B cell (primary cell): ENCODE data around the gene ZNF493. TPM values are rescaled to one million over a fixed set of nuclear protein-coding genes. Genes with fewer than 3 reads are reported as not detected.

Source experiments
- ATAC-seq: fragments of 200-7000 bp; cut with Tn5 transposase; one replicate; pipeline ENCODE4 v1.10.0; 2021; ENCODE audit warnings: low read depth, mild to moderate bottlenecking, moderate number of reproducible peaks, moderate library complexity
- CTCF ChIA-PET: fragments of 350-600 bp; sonication (Branson Sonifier 250); formaldehyde crosslinking; loops from one replicate; lab custom pipeline; 2021; ENCODE audit warnings: antibody characterized with exemption, inconsistent platforms; lab: Charles Lee
- POLR2A ChIA-PET: fragments of 350-600 bp; sonication (Branson Sonifier 250); formaldehyde crosslinking; loops from one replicate; lab custom pipeline; 2021; ENCODE audit warnings: antibody characterized with exemption; lab: Charles Lee
- DNase-seq: peaks from one replicate; pipeline ENCODE4 v3.0.0; 2013
- H2AFZ ChIP-seq: 2 replicates; pipeline ENCODE4 v1.6.1; 2012; ENCODE audit warnings: mild to moderate bottlenecking, low read depth, low read length; ENCODE audit not compliant: insufficient read depth, poor library complexity, severe bottlenecking
- H3K27ac ChIP-seq, 2 donors: 1 replicate in 1 of 2; 2 replicates in 1 of 2; pipeline ENCODE4 v1.5.1; 2012 to 2013; ENCODE audit warnings: low read length in 2 of 2, mild to moderate bottlenecking in 2 of 2, moderate library complexity in 1 of 2
- H3K27me3 ChIP-seq, 4 experiments: fragments of 200-600 bp in 1 of 4; sonication (generic) in 1 of 4; replicated peaks in 1 of 4; 1 replicate in 2 of 4; 2 replicates in 2 of 4; pipeline versions ENCODE4 v1.6.1 to v1.7.0; 2013 to 2016; ENCODE audit warnings: low read length in 3 of 4, mild to moderate bottlenecking in 2 of 4, mixed read lengths in 1 of 4, moderate library complexity in 1 of 4; ENCODE audit not compliant: insufficient read depth in 4 of 4, control insufficient read depth in 3 of 4; ENCODE audit errors: control extremely low read depth in 1 of 4
- H3K36me3 ChIP-seq, 2 experiments: replicated peaks in 1 of 2; 1 replicate in 1 of 2; 2 replicates in 1 of 2; pipeline versions ENCODE4 v1.6.1 to v1.7.1; 2013; ENCODE audit warnings: low read length in 1 of 2; ENCODE audit not compliant: insufficient read depth in 2 of 2, control insufficient read depth in 1 of 2; ENCODE audit errors: control extremely low read depth in 1 of 2, extremely low read depth in 1 of 2
- H3K4me1 ChIP-seq, 2 donors: fragments of 200-600 bp in 1 of 2; sonication (generic) in 1 of 2; 1 replicate in 1 of 2; 2 replicates in 1 of 2; pipeline versions ENCODE4 v1.5.1 to v1.6.1; 2013 to 2017; ENCODE audit warnings: low read length in 2 of 2; ENCODE audit not compliant: control insufficient read depth in 2 of 2, insufficient read depth in 2 of 2
- H3K4me2 ChIP-seq: replicated peaks from 2 replicates; pipeline ENCODE3; 2012; ENCODE audit warnings: mild to moderate bottlenecking, low read depth, low read length; ENCODE audit not compliant: poor library complexity, severe bottlenecking
- H3K4me3 ChIP-seq, 5 experiments: fragments of 200-600 bp in 1 of 5; sonication (generic) in 1 of 5; 1 replicate in 3 of 5; 2 replicates in 2 of 5; pipeline versions ENCODE4 v1.5.1 to v1.7.0; 2011 to 2016; ENCODE audit warnings: low read length in 4 of 5, mild to moderate bottlenecking in 4 of 5, low read depth in 2 of 5, control low read depth in 1 of 5, moderate library complexity in 1 of 5; ENCODE audit not compliant: insufficient read depth in 1 of 5; ENCODE audit errors: control extremely low read depth in 1 of 5, extremely low read depth in 1 of 5
- H3K79me2 ChIP-seq: fragments of 200-600 bp; sonication (generic); one replicate; pipeline ENCODE4 v1.6.0; 2016; ENCODE audit warnings: low read length; ENCODE audit not compliant: control insufficient read depth, insufficient read depth
- H3K9ac ChIP-seq: fragments of 200-600 bp; sonication (generic); 2 replicates; pipeline ENCODE4 v1.6.1; 2017; ENCODE audit warnings: mild to moderate bottlenecking, low read length, moderate library complexity
- H3K9me3 ChIP-seq, 3 donors: one replicate each; pipeline versions ENCODE4 v1.6.1 to v1.7.1; 2013; ENCODE audit warnings: low read length in 2 of 3; ENCODE audit not compliant: control insufficient read depth in 2 of 3, insufficient read depth in 1 of 3; ENCODE audit errors: control extremely low read depth in 1 of 3
- H4K20me1 ChIP-seq: 2 replicates; pipeline ENCODE4 v1.6.0; 2012; ENCODE audit warnings: mild to moderate bottlenecking, low read length; ENCODE audit not compliant: insufficient read depth, control insufficient read depth, poor library complexity, severe bottlenecking
- H3K27ac Mint-ChIP-seq: one replicate; pipeline ENCODE4 v1.8.0; 2021; ENCODE audit warnings: mixed read lengths
- H3K27me3 Mint-ChIP-seq: one replicate; pipeline ENCODE4 v1.8.0; 2021; ENCODE audit warnings: mixed read lengths
- H3K4me1 Mint-ChIP-seq: one replicate; pipeline ENCODE4 v1.8.0; 2021; ENCODE audit warnings: mixed read lengths
- H3K4me3 Mint-ChIP-seq: one replicate; pipeline ENCODE4 v1.8.0; 2021; ENCODE audit warnings: mixed read lengths
- H3K9me3 Mint-ChIP-seq: one replicate; pipeline ENCODE4 v1.8.0; 2022; ENCODE audit warnings: mixed read lengths; ENCODE audit not compliant: insufficient read depth
- CTCF ChIP-seq: fragments of 200-600 bp; IDR thresholded peaks from one replicate; pipeline ENCODE4 v1.8.0; 2022; ENCODE audit warnings: antibody characterized with exemption, mild to moderate bottlenecking
- EZH2 ChIP-seq: IDR thresholded peaks from 2 replicates; pipeline ENCODE4 v1.6.1; 2012; ENCODE audit warnings: borderline replicate concordance, low read depth, mild to moderate bottlenecking, moderate library complexity, low read length; ENCODE audit not compliant: insufficient read depth, poor library complexity, severe bottlenecking
- WGBS: methylation state at CpG from one replicate; pipeline ENCODE4 v1.1.5; 2013; ENCODE audit warnings: missing lambda C conversion rate; ENCODE audit not compliant: insufficient coverage; 5-methylcytosine and 5-hydroxymethylcytosine counted together
- intact Hi-C: fragments of 100-400 bp; cut with micrococcal nuclease; formaldehyde crosslinking; loops from one replicate; pipeline ENCODE4 v1.10.0; 2022
- polyA plus RNA-seq: library from polyadenylated mRNA; depleted of rRNA; stranded (reverse); fragments of >200 nt; gene quantifications from 2 replicates; pipeline ENCODE4 v1.2.3, GENCODE V29; 2012
- total RNA-seq, 2 donors: library from RNA; stranded (reverse); fragments of 120-200 nt in 1 of 2; gene quantifications; 1 replicate in 1 of 2; 2 replicates in 1 of 2; pipeline versions ENCODE4 v1.2.3 to v1.2.4, GENCODE V29; 2013 to 2022

ZNF493 gene
- total and polyA plus RNA-seq, 2 donors (not counting 1 experiment from before 2014, with no cell fraction given) = 11.2 to 85.3 TPM

- ATAC-seq = no peak
- peaks cover 5% of the 10 kb centered on the region for H3K9me3 Mint-ChIP-seq
Observed at GRCh38 chr19:21454901-21455300, 58.0 kb downstream of the ZNF493 start.

GRCh38 chr19:21460686-21461085, 63.8 kb downstream of the ZNF493 start:
- intact Hi-C loops = no loop called here
- H4K20me1 ChIP-seq = no peaks in the 10 kb centered on the region
- Mint-ChIP-seq H3K4me1 (peaks cover 6% of the 10 kb centered on the region), H3K27ac (no peak overlapping the region), H3K27me3 (no peaks in the 10 kb centered on the region), H3K9me3 (peaks cover 5% of the 10 kb centered on the region), H3K4me3 (no peak overlapping the region)
- H3K36me3 ChIP-seq = no peaks in the 10 kb centered on the region
- DNase-seq = no peak
- H3K4me1 ChIP-seq = peaks cover 0 to 10% of the 10 kb centered on the region in 2 donors
- H3K27ac ChIP-seq = no peak overlapping the region
- TF ChIP-seq CTCF (no peak), EZH2 (no peak)
- no peak for ATAC-seq
- H3K4me3 ChIP-seq = no peak overlapping the region
- ChIA-PET POLR2A (no interaction called here), CTCF (no interaction called here)
- H3K4me2 ChIP-seq = no peak overlapping the region
- H3K79me2 ChIP-seq = no peaks in the 10 kb centered on the region
- no peak overlapping the region for H3K9ac ChIP-seq
- no peak overlapping the region for H2AFZ ChIP-seq
- H3K27me3 ChIP-seq = peaks cover 0 to 12% (median 0%) of the 10 kb centered on the region in 4 experiments
- H3K9me3 ChIP-seq = peaks cover 0 to 61% (median 9%) of the 10 kb centered on the region in 3 donors

More at GRCh38 chr19:21454901-21455300, 58.0 kb downstream of the ZNF493 start:
- Histone ChIP-seq H3K27me3 (no peaks in the 10 kb centered on the region), H3K27ac (no peak overlapping the region), H3K79me2 (no peaks in the 10 kb centered on the region), H4K20me1 (no peaks in the 10 kb centered on the region), H3K9ac (no peak overlapping the region), H3K36me3 (no peaks in the 10 kb centered on the region), H3K9me3 (peaks cover 0 to 65% (median 17%) of the 10 kb centered on the region in 3 donors), H3K4me1 (no peaks in the 10 kb centered on the region), H2AFZ (no peak overlapping the region), H3K4me2 (no peak overlapping the region), H3K4me3 (no peak overlapping the region)
- WGBS = 100% methylated on average over 2 of the region's 3 CpGs
- POLR2A ChIA-PET = interaction anchor here (0.6 kb wide), 1 partner anchor 919 kb away, joined by 3 read pairs; no protein-coding TSS in a partner anchor
- H3K27me3 Mint-ChIP-seq = no peaks in the 10 kb centered on the region
- TF ChIP-seq EZH2 (no peak), CTCF (no peak)
- H3K4me1 Mint-ChIP-seq = no peaks in the 10 kb centered on the region
- no peak for DNase-seq
- H3K27ac Mint-ChIP-seq = no peak overlapping the region
- CTCF ChIA-PET = no interaction called here
- no peak overlapping the region for H3K4me3 Mint-ChIP-seq
- intact Hi-C loops = no loop called here
